SK-N-SH (cell line): ENCODE measurements around the gene ZDHHC14.

Experiments used
- EP300 ChIP-seq, 2 experiments: IDR thresholded peaks; 2 replicates each; pipeline versions ENCODE4 v1.4.0 to v1.6.1; 2012; ENCODE audit warnings: borderline replicate concordance in 1 of 2, low read depth in 1 of 2, low read length in 1 of 2
- FOXJ3 ChIP-seq: sonication (generic); formaldehyde crosslinking; IDR thresholded peaks from 2 replicates; pipeline ENCODE4 v1.5.1; 2020; ENCODE audit warnings: mild to moderate bottlenecking, missing genetic modification reagents
- MXI1 ChIP-seq: IDR thresholded peaks from 2 replicates; pipeline ENCODE4 v1.6.1; 2012; ENCODE audit warnings: mild to moderate bottlenecking, low read depth, low read length, improper control_type of control experiment
- NRF1 ChIP-seq: IDR thresholded peaks from 2 replicates; pipeline ENCODE4 v1.6.1; 2012; ENCODE audit warnings: low read depth, mild to moderate bottlenecking, low read length
- RAD21 ChIP-seq: IDR thresholded peaks from 2 replicates; pipeline ENCODE4 v1.6.1; 2012; ENCODE audit warnings: mild to moderate bottlenecking, low read length
- RXRA ChIP-seq: IDR thresholded peaks from 2 replicates; pipeline ENCODE4 v1.4.0; 2012; ENCODE audit warnings: low read depth, mild to moderate bottlenecking, borderline replicate concordance
- SMC3 ChIP-seq: IDR thresholded peaks from 2 replicates; pipeline ENCODE4 v1.6.1; 2012; ENCODE audit warnings: low read depth, low read length, improper control_type of control experiment
- TAF1 ChIP-seq: IDR thresholded peaks from 2 replicates; pipeline ENCODE4 v1.6.1; 2012; ENCODE audit warnings: low read depth, mild to moderate bottlenecking, low read length, moderate library complexity, borderline replicate concordance
- TCF12 ChIP-seq: IDR thresholded peaks from 2 replicates; pipeline ENCODE4 v1.4.0; 2012
- TEAD4 ChIP-seq: IDR thresholded peaks from 2 replicates; pipeline ENCODE4 v1.4.0; 2012; ENCODE audit warnings: mild to moderate bottlenecking, borderline replicate concordance; ENCODE audit not compliant: insufficient read depth
- YY1 ChIP-seq: IDR thresholded peaks from 2 replicates; pipeline ENCODE4 v1.4.0; 2012; ENCODE audit warnings: low read depth, mild to moderate bottlenecking
- TF ChIP-seq, protein P1 (sequence below): IDR thresholded peaks from 2 replicates; pipeline ENCODE4 v1.4.0; 2012; ENCODE audit warnings: low read depth, borderline replicate concordance
- TF ChIP-seq, protein P2 (sequence below): fragments of 200-600 bp; sonication (generic); IDR thresholded peaks from 2 replicates; pipeline ENCODE4 v1.6.1; 2017; ENCODE audit warnings: antibody characterized with exemption, mild to moderate bottlenecking, moderate library complexity
- TF ChIP-seq, protein P3 (sequence below): IDR thresholded peaks from 2 replicates; pipeline ENCODE4 v1.6.1; 2012; ENCODE audit warnings: mild to moderate bottlenecking, low read depth, low read length, moderate library complexity

DNA sequence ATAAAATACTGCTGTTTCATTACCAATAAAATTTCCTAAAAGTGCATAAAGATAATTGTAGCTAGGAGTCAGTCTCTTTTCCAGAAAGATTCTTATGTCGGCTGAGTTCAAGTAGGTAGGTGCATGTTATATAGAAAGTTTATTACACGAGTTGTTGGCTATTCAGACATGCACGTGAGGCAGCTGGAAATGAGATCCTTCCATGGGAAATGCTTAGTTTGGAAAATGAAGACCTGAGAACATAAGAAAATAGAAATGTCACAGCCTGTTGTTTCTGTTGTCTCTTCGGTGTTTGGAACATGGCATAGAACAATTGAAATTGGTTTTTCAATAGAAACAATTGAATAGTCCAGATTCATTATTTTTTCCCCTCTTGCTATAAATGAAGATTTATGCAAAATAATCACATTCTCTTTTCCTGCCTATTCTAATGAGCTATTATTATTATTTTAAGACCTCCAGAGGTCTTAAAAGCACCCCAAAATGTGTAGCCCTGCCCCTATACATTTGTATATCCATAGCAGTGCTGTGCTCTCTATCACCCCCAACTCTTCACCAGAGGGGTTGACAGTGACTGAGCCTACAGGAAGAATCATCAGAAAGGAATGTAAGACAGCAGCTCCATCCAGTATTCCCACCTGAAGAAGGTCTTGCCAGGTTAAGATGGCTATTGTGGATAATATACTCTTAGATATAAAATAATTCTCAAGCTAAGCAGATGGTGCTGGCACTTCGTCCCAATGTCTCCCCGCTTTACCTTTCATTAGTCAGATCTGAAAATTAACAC, 82.2 kb downstream of the ZDHHC14 start:
- no peak for TF ChIP-seq EP300 (IDR thresholded peaks at IDR 0.05; ENCODE audit: borderline replicate concordance in 1 of 2, low read depth in 1 of 2, low read length in 1 of 2)
- TF ChIP-seq, protein P1, sequence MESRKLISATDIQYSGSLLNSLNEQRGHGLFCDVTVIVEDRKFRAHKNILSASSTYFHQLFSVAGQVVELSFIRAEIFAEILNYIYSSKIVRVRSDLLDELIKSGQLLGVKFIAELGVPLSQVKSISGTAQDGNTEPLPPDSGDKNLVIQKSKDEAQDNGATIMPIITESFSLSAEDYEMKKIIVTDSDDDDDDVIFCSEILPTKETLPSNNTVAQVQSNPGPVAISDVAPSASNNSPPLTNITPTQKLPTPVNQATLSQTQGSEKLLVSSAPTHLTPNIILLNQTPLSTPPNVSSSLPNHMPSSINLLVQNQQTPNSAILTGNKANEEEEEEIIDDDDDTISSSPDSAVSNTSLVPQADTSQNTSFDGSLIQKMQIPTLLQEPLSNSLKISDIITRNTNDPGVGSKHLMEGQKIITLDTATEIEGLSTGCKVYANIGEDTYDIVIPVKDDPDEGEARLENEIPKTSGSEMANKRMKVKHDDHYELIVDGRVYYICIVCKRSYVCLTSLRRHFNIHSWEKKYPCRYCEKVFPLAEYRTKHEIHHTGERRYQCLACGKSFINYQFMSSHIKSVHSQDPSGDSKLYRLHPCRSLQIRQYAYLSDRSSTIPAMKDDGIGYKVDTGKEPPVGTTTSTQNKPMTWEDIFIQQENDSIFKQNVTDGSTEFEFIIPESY: no peak
- TF ChIP-seq, protein P2, sequence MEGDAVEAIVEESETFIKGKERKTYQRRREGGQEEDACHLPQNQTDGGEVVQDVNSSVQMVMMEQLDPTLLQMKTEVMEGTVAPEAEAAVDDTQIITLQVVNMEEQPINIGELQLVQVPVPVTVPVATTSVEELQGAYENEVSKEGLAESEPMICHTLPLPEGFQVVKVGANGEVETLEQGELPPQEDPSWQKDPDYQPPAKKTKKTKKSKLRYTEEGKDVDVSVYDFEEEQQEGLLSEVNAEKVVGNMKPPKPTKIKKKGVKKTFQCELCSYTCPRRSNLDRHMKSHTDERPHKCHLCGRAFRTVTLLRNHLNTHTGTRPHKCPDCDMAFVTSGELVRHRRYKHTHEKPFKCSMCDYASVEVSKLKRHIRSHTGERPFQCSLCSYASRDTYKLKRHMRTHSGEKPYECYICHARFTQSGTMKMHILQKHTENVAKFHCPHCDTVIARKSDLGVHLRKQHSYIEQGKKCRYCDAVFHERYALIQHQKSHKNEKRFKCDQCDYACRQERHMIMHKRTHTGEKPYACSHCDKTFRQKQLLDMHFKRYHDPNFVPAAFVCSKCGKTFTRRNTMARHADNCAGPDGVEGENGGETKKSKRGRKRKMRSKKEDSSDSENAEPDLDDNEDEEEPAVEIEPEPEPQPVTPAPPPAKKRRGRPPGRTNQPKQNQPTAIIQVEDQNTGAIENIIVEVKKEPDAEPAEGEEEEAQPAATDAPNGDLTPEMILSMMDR: no peak
- TF ChIP-seq RXRA: no peak
- TF ChIP-seq NRF1: no peak
- no peak for TF ChIP-seq MXI1
- TF ChIP-seq YY1: no peak
- no peak for TF ChIP-seq SMC3
- no peak for TF ChIP-seq FOXJ3 (CRISPR knock-in tag)
- TF ChIP-seq RAD21: no peak
- TF ChIP-seq TCF12: no peak
- TF ChIP-seq TEAD4: no peak
- TF ChIP-seq TAF1: no peak
- TF ChIP-seq, protein P3, sequence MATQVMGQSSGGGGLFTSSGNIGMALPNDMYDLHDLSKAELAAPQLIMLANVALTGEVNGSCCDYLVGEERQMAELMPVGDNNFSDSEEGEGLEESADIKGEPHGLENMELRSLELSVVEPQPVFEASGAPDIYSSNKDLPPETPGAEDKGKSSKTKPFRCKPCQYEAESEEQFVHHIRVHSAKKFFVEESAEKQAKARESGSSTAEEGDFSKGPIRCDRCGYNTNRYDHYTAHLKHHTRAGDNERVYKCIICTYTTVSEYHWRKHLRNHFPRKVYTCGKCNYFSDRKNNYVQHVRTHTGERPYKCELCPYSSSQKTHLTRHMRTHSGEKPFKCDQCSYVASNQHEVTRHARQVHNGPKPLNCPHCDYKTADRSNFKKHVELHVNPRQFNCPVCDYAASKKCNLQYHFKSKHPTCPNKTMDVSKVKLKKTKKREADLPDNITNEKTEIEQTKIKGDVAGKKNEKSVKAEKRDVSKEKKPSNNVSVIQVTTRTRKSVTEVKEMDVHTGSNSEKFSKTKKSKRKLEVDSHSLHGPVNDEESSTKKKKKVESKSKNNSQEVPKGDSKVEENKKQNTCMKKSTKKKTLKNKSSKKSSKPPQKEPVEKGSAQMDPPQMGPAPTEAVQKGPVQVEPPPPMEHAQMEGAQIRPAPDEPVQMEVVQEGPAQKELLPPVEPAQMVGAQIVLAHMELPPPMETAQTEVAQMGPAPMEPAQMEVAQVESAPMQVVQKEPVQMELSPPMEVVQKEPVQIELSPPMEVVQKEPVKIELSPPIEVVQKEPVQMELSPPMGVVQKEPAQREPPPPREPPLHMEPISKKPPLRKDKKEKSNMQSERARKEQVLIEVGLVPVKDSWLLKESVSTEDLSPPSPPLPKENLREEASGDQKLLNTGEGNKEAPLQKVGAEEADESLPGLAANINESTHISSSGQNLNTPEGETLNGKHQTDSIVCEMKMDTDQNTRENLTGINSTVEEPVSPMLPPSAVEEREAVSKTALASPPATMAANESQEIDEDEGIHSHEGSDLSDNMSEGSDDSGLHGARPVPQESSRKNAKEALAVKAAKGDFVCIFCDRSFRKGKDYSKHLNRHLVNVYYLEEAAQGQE: no peak
